HUDEP-2 (cell line): ENCODE data around the gene TCAIM.
A peak's percentile ranks its signal among the peaks of the same experiment; 100 is the strongest.

Experiments
- DNase-seq, 76 experiments: peaks; one replicate each; lab custom pipeline; 2025; ENCODE audit not compliant: unreplicated experiment in 76 of 76; lab: John Stamatoyannopoulos, UW

The TCAIM gene, protein sequence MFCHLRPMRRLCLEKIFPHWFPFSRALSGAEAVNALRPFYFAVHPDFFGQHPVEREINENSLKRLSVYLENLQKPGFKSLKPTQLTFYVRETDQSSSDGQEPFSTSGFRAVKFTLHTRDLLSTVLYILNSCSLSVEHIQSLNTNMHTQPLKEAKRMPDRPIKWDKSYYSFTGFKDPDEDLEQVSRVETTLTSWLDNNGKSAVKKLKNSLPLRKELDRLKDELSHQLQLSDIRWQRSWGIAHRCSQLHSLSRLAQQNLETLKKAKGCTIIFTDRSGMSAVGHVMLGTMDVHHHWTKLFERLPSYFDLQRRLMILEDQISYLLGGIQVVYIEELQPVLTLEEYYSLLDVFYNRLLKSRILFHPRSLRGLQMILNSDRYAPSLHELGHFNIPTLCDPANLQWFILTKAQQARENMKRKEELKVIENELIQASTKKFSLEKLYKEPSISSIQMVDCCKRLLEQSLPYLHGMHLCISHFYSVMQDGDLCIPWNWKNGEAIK

DNA sequence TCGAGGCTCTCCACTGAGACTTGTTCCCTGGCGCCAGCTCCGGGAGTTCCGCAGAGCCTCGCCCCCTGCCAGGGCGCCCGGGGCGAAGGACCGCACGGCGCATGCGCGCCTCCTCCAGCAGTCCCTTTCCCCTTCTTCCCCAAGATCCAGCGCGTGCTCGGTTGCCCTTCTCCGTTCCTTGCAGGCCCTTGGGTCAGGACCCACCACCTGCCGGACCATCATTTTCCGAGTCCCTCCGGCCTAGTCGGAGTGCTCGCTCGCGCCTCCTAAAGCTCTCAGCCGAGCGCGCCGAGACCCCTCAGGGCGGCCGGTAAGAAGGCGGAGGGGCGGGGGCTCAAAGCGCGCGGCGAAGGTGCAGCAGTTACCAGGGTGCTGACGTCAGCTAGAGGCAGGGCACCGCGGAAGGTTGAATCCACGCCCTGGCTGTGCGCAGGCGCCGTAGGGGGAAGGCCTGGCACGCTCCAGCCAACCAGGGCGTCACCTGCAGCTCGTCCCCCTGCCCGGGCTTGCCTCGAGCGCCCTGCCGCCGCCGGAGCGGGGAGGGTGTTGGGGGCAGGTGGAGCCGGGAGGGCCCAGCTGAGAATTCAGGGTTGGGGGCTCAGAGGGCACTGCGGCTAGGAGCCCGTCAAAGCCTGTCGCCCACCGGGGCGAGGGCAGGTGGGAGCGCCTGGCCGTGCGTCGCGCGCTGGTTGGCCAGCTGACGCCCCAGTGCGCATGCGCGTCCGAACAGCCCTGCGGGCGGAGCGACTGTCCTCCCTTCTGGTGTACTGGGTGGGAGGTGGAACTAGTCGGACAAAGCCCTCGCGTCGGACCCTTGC, at the start of gene TCAIM:
TSS of gene TCAIM (plus strand) at position 757 of the 818 bp plus-strand sequence. CDS start 16,017 bp downstream, outside the sequence.
- peak; percentile 48 to 98 (median 95) for DNase-seq

DNA sequence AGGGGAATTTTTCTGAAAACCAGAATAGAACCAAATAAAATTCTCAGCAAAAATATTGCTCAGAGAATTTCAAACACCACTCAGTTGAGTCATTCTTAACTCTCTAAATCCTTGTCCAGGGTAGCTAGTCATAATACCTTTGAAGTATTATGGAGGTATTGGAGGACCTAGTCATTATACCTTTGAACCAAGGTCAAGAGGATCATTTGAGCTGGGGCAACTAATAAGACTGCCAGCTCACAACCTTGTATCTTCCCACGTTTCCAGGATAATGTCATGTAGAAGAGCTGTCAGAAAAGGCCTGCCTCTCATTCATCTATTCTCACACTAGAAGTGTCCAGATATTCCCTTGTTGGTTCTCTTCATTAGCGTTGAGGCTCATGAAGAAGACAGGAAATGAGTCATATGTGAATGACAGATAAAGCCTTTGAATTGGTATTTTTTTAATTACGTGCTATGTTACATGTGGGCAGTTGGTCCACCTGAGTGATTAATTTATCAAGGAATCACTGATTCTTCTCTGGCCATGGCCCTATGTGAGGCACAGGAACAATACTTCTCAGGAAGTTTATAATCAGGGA, 48.6 kb upstream of the TCAIM start:
- peak in 4 of 76 experiments; percentile 0 to 7 (median 4) for DNase-seq

DNA sequence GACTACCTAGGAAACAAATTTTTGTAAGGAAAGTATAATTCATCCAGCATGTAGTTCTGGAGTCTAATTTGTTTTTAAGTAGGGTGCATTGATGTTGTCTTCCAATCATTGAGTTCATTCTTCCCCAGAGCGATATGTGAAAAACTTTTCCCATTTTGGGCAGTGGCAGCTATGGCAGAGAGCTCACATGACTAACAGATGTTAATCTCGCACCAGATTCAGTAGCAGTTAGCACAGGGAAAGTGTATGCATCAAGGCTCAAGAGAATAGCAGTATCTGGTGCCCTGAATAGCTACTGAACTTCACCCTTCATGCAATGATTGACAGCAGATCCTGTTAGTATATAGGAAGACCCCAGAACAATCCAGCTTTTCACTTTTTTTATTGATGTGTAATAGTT, 46.3 kb upstream of the TCAIM start:
- no peak for DNase-seq

DNA sequence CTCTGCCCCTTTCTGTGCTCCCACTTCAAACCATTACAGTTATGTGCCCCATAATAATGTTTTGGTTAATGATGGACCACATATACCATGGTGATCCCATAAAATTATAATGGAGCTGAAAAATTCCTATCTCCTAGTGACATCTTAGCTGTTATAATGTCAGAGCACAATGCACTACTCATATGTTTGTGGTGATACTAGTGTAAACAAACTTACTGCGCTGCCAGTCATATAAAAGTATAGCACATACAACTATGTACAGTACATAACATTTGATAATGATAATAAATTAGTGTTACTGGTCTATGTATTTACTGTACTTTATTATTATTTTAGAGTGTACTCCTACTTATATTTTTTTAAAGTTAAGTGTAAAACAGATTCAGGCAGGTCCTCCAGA, 45.6 kb upstream of the TCAIM start:
- DNase-seq, result no peak

DNA sequence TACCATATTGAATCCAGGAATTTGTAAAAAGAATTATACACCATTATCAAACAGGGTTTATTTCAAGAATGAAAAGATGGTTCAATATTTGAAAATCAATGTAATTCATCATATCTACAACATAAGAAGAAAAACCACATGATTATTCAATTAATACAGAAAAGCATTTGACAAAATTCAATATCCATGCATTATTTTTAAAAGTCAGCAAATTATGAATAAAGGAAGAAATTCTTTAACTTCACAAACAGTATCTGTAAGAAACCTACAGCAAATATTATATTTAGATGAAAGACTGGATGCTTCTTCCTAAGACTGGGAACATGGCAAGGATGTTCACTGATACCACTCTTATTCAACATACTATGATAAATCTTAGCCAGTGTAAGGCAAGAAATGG, 41.3 kb upstream of the TCAIM start:
- no peak for DNase-seq

DNA sequence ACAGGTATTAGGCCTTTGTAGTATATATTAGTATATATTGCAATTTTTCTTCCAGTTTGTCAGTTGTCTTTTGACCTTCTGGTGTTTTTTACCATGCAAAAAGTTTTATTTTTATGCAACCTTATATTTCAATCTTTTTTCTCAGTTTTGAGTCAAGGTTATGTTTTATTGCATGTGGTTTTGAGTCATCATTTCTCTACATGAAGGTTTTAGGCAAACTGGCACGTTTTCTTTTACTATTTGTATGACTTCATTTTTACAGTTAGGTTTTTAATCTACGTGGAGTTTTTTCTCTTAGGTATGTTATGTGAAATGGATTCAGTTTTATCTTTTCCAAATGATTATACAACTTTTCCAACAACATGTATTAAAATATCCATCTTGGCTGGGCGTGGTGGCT, 36.8 kb upstream of the TCAIM start:
- no peak for DNase-seq

DNA sequence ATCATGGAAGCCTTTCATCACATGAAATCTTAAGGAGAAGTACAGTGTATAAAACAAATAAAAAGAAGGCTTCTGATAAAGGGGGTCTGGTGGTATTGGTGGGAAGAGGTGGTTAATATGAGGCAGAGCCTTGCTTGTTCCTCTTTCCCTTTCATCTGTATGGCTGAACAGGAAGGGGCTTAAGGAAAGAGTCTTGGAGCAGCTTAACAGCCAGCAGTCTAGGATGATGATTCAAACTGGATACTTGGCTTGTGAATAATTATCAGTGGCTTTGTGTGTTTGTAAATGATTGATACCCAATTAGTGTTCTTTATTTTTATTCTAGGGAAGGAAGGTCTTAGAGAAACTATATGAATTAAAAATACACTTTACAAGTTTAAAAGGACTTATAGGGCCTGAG, 29.1 kb upstream of the TCAIM start:
- no peak for DNase-seq

DNA sequence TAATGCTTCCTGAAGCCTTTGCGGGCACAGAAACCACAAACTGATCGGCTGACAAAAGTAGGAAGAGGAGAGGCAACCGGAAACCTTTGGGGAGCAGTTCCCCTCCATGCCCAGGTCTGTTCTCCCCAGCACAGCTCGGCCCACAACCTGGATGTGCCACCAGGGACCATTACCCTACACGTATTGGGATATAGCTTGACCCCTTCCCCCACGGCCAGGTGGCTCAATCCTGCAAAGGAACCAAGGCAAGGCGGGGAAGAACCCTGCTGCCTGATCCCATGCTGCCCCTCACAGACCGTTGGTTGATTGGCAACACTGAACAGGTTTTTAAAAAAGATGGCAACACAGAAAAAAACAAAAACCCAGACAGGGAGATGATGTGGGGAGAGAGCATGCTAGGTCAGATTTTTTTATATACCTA, 19.7 kb upstream of the TCAIM start:
- peak in 2 of 76 experiments; percentile 7 to 9 for DNase-seq

DNA sequence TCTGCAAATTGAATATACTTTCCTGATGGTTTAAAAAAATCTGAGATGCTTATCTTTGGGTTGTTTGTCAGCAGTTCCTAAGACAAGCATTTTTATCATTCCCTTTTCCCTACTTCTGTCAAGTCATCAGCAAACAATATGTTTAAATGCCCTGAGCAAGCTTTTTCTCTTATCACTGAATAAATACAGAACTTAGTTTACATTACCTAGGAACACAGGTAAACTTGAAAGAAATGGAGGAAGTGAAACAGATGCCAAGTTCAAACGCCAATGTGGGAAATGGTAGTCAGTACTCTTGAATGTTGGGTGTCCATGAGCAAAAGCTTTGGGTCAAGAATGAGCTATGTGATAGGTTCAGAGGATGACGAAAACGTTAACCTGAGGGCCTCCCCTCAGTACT, 17.2 kb upstream of the TCAIM start:
- no peak for DNase-seq

DNA sequence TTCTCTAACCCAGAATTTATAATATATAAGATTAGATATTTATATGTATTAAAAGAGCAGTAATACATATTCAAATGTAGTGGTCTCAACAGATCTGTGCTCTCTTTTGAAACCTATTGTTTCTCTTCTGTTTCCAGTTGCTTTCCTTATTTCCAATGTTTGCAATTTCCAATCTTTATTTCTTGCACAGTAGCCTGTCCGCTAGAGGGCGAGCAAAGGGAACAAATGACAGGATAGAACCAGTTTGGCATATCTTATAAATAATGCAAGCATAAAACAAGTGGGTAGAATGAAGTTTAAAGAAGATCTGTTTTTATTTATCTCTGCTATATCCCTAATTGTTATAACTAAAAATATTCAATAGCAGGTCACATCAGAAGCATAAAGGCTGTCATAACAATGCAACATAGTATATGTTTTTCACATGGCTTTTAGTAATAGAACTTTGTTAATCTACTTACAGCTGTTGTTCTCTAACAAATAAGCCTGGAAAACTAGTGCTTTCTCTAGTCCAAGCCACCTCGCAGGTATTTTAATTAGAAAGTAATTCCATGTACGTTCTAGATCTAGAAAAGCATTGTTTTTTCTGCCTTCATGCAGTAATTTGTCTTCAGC, 15.1 kb upstream of the TCAIM start:
- DNase-seq, result peak in 54 of 76 experiments; percentile 1 to 62 (median 26)

DNA sequence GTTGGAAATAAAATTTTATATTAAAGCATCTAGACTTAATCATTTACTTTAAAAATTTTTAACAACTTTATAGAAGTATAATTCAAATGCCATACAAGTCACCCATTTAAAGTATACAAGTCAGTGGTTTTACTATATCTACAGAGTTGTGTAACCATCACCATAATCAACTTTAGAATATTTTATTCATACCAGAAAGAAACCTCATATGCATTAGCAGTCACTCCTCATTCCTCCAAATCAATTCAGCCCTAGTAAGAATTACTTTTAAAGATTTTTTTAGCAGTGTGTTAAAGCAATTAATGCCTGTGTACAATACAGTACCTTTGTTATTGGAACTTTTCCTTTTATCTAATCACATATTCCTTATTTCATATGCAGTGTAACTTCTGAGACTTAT, 14.0 kb upstream of the TCAIM start:
- no peak for DNase-seq

DNA sequence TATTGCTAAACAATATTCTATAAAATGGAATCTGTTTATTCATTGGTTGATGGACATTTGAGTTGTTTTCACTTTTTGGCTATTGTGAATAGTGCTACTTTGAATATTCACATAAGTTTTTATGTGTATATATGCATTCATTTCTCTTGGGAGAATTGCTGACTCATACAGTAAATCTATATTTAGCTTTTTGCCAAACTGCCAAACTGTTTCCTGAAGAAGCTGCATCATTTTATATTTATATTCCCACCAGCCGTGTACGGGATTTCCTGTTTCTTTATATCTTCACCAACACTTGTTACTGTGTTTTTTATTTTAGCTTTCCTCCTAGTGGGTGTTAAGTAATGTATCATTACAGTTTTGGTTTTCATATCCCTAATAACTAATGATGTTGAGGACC, 12.5 kb upstream of the TCAIM start:
- no peak for DNase-seq

DNA sequence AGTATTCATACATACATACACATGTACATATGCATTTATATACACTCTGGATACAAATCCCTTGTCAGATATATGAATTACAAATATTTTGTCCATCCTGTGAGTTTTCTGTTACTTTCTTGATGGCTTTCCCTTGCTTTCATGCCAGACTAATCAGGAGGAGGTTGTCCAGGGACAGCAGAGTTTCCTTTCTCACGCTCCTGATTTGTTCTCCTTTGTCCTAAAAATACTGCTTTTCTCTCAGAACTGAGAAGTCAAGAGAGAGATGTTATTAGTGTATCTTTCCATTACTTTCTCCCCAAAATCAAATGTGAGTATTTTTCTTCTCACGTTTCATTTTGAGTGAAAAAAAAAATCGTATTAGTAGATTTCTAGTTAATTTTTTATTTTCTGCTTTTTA, 12.1 kb upstream of the TCAIM start:
- DNase-seq, result no peak

DNA sequence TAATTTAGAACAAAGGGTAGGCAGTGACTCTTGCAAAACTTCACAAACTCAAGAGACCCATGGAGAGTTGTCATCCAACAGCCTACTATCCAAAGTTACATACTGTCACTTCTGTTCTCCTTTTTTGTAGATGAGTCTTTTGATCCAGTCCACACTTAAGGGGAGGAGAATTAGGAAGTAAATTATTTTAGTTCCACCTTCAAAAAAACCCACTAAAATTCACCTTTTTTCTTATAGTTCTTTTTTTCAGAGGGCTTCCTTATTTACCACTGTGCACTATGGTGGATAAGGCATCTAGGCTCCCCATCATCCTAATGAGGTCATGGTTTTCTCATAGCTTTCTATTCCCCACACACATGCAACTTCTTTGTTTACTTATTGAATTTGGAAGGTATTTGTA, 8.6 kb upstream of the TCAIM start:
- DNase-seq, result no peak

DNA sequence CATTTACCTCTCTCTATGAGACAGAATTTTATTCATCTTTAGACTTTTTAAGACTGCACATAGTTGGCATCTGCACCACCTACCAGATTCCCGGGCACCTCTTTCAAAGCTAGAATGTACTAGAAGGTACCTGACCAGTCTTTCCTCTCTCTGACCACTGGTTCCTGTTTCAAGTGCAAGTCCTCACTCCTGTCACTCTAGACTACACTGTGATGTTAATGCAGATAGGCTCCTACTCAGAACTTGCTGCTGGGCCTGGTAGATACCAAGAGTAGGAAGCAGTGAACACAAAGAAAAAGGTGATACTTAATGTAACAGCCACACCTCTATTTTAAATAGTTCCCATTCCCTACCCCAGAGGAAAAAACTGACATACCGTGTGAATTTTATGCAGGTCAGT, 8.1 kb upstream of the TCAIM start:
- no peak for DNase-seq

DNA sequence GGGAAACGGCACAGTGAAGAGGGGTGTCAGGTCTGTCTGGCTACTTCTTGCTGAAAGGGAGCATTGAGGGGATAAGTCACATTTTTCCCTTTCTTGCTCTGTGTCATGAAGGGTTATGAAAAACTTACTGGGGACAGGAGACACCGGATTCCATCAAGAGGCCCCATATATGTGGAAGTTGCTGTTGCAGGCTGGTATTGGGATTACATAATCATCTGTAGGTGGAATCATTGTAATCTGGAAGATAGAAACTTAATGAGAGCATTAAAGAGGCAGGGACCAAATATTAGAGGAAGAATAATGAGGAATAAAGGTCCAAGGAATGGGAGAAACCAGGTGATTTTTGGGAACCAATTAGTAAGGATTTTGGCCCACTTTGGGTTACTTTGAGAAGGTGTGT, 4.2 kb upstream of the TCAIM start:
- no peak for DNase-seq

DNA sequence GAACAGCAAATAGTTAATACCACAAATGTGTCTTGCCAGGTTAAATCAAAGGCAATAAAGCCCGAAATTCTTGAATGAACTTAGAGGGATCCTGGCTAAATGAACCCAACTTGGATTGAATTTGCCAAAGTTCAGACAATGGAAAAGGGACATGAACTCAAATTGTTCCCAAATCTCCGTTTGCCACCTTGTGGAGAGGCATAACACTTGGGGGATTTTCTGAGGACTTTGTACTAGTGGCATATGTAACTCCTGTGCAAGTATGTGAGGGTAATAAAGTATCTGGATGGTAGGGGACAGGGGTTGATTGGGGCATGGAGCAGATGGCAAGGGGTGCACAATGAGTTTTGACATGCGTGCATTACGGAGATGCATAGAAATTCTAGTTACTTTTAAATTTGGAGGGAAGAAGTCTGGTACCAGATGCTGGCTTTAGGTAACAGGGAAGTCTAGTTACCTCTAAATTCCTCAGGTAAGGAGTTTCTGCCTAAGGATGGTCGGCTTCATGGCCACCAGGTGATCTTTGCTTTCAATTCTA, 1.2 kb upstream of the TCAIM start:
- DNase-seq, result no peak

DNA sequence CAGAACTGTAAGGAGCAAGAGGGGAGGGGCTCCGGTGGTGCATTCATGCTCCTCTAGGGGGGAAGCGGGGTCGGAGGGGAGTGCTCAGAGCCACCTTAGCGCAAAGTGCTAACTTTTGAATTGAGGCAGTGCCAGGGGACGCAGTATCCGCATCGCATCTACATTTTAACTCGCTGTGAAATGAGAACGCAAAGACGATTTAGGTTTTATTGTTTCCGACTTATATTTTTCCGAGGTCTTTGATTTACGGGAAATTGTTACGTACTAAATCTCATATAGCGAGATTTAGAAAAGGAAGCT, 212 bp downstream of the TCAIM start:
- DNase-seq, result no peak

DNA sequence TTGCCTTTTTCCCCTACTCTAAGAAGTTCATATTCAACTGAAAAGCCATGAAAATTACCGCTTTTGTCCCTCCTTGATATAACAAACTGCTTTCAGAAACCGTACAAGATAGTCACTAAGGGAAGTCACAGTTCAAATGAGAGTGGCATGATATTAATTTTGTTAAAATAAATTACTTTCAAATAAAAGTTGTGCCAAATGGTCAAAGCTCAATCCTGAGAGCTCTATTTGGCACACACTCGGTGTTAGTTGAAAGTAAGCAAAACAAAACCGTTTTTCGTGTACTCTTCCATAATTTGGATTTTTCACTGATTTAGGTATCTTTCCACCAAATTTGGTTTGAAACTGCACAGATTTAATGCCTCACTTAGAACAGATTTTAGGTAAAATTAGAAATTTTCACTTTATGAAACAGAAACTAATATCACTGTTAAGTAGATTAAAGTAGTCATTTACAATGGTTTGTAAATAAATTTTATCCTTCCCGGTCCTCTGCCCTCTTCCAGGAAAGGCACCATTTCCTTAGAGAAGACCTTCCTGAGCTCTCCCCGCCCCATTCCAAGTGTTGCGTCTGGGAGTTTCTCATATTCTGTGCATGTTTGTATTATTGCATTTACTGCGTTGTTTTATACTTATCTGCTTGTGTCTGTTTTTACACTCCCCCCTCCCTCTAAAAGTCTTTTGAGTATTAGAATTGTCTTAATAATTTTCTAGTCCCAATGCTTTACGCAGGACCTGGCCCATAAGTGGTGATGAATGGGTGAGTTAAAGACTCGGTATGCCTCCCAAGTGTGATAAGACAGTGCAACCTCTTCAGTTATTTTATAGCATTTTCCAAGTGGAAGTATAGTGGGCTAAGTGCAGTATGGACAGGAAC, 853 bp downstream of the TCAIM start:
- DNase-seq, result no peak

DNA sequence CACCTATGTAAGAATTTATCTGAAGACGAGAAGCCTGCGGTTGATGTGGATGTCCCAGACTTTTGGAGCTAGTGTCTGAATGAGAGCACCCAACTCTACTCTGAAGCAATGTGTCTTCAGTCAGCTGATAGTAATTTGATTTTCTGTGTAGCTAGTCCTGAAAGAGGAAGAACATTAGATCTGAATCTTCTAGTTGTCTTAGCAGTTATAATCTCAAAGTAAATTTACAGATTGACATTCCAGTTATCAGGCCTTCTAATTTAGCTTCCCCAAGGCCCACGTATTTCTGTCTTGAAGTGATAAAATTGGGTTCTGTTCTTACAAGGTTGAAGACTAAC, 1.5 kb downstream of the TCAIM start:
- peak in 9 of 76 experiments; percentile 3 to 33 (median 20) for DNase-seq
